MCF 10A (cell line): ENCODE data around the gene NRG3. TPM values are rescaled to one million over a fixed set of nuclear protein-coding genes. Genes with fewer than 3 reads are reported as not detected.

Source experiments
- BruUV-seq: library from RNA; stranded (reverse); fragments of 400-500 nt; replicated peaks from 2 replicates; lab custom pipeline; 2021; lab: Mats Ljungman, UMichigan
- CTCF ChIA-PET: fragments of 300-600 bp; sonication (Branson Sonifier 250); formaldehyde crosslinking; extraction: SDS; loops from one replicate; lab custom pipeline; 2021; ENCODE audit warnings: antibody characterized with exemption, inconsistent platforms; lab: Yijun Ruan, JAX
- POLR2A ChIA-PET: fragments of 300-600, 350-650 bp; sonication (Branson Sonifier 250); formaldehyde crosslinking; extraction: SDS; loops from one replicate; lab custom pipeline; 2020; ENCODE audit warnings: antibody characterized with exemption, inconsistent platforms; lab: Yijun Ruan, JAX
- DNase-seq: peaks from one replicate; pipeline ENCODE4 v3.0.0-alpha.2; 2018; ENCODE audit not compliant: unreplicated experiment
- H3K27ac Mint-ChIP-seq: one replicate; pipeline ENCODE4 v1.8.0; 2022; ENCODE audit warnings: mild to moderate bottlenecking, low read depth, mixed read lengths; ENCODE audit not compliant: unreplicated experiment
- H3K27me3 Mint-ChIP-seq: one replicate; pipeline ENCODE4 v1.8.0; 2022; ENCODE audit warnings: mixed read lengths; ENCODE audit not compliant: insufficient read depth, unreplicated experiment
- H3K36me3 Mint-ChIP-seq: one replicate; pipeline ENCODE4 v1.8.0; 2022; ENCODE audit warnings: mild to moderate bottlenecking, moderate library complexity, mixed read lengths; ENCODE audit not compliant: insufficient read depth, unreplicated experiment
- H3K4me1 Mint-ChIP-seq: one replicate; pipeline ENCODE4 v1.8.0; 2022; ENCODE audit warnings: mixed read lengths; ENCODE audit not compliant: insufficient read depth, unreplicated experiment
- H3K4me3 Mint-ChIP-seq: one replicate; pipeline ENCODE4 v1.8.0; 2022; ENCODE audit warnings: mild to moderate bottlenecking, moderate library complexity, mixed read lengths; ENCODE audit not compliant: unreplicated experiment
- H3K9me3 Mint-ChIP-seq: one replicate; pipeline ENCODE4 v1.8.0; 2022; ENCODE audit warnings: mixed read lengths; ENCODE audit not compliant: unreplicated experiment
- CTCF ChIP-seq: fragments of 200-600 bp; IDR thresholded peaks from one replicate; pipeline ENCODE4 v1.8.0; 2022; ENCODE audit warnings: antibody characterized with exemption, mild to moderate bottlenecking; ENCODE audit not compliant: unreplicated experiment
- intact Hi-C: fragments of 100-400 bp; cut with micrococcal nuclease; formaldehyde crosslinking; loops from 2 replicates; pipeline ENCODE4 v1.14.1; 2022
- total RNA-seq: library from RNA; stranded (reverse); gene quantifications from 2 replicates; pipeline ENCODE4 v1.2.3, GENCODE V29; 2022

NRG3 gene
- total RNA-seq, 1 experiment from 2014 or later, result not detected

DNA sequence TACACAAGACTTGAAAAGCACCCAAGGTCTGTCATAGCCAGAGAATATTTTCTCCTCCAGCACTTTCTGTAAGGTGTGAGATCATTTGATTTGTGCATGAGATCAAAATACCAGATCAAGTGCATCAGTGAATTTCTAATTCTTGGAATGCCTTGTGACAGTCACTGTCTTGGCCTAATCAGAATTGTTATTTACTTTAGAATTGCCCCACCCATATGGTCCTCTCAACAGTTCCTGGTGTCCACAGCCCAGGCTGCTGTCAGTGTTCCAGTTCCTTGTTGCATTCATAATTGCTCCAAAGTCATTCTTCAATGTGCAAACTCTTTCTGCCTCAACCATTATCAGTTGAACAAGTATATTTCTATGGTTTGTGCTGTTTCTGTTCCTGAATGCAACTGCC is 770.2 kb downstream of the NRG3 start:
- Mint-ChIP-seq H3K4me3 (no peak overlapping the region), H3K9me3 (no peaks in the 10 kb centered on the region), H3K27me3 (no peaks in the 10 kb centered on the region), H3K4me1 (peaks cover 14% of the 10 kb centered on the region), H3K36me3 (no peaks in the 10 kb centered on the region), H3K27ac (no peak overlapping the region)
- POLR2A ChIA-PET, result no interaction called here
- no peak for DNase-seq
- CTCF ChIA-PET, result interaction anchor here (0.6 kb wide), 2 partner anchors 524 to 1505 kb away, joined by 3 read pairs; no protein-coding TSS in a partner anchor
- no peak for TF ChIP-seq CTCF
- BruUV-seq, result no TSS peak
- intact Hi-C loops, result no loop called here

- peaks cover 8% of the 10 kb centered on the region for H3K9me3 Mint-ChIP-seq
- no peaks in the 10 kb centered on the region for H3K4me1 Mint-ChIP-seq
- ChIA-PET CTCF (interaction anchor here (0.6 kb wide), 2 partner anchors 118 to 268 kb away, joined by 3 read pairs; no protein-coding TSS in a partner anchor), POLR2A (interaction anchor here (0.6 kb wide), 1 partner anchor 18 kb away, joined by 3 read pairs; no protein-coding TSS in a partner anchor)
- no peaks in the 10 kb centered on the region for H3K27me3 Mint-ChIP-seq
- no peaks in the 10 kb centered on the region for H3K36me3 Mint-ChIP-seq
- no peak overlapping the region for H3K4me3 Mint-ChIP-seq
- no peak for TF ChIP-seq CTCF
- DNase-seq, result no peak
- no peak overlapping the region for H3K27ac Mint-ChIP-seq
- no TSS peak for BruUV-seq
- intact Hi-C loops, result no loop called here
Observed at GRCh38 chr10:82653244-82654155, 778.5 kb downstream of the NRG3 start.

- Mint-ChIP-seq H3K27me3 (no peaks in the 10 kb centered on the region), H3K27ac (no peak overlapping the region), H3K36me3 (no peaks in the 10 kb centered on the region), H3K9me3 (no peaks in the 10 kb centered on the region), H3K4me3 (no peak overlapping the region), H3K4me1 (no peaks in the 10 kb centered on the region)
- DNase-seq, result no peak
- intact Hi-C loops, result no loop called here
- POLR2A ChIA-PET, result no interaction called here
- CTCF ChIA-PET, result no interaction called here
- BruUV-seq, result no TSS peak
- TF ChIP-seq CTCF, result no peak
Observed at GRCh38 chr10:82660205-82660604, 785.2 kb downstream of the NRG3 start.

DNA sequence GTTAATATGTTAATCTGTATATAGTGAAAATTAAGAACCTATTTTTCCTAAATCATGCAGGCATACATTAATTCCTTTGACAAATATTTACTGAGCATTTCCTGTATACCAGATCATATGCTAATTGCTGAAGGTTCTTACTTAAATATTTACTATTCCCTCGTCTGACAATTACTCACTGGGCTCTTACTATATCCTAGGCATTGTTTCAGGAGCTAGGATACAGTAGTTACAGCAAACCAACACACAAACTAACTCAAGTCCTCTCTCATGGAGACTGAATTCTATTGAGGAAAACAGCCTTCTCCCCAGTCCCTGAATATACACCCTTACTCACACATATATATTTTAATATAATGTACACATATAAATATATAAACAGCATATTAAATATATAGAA is 786.0 kb downstream of the NRG3 start:
- CTCF ChIA-PET, result no interaction called here
- Mint-ChIP-seq H3K27ac (no peak overlapping the region), H3K4me3 (no peak overlapping the region), H3K36me3 (no peaks in the 10 kb centered on the region), H3K9me3 (no peaks in the 10 kb centered on the region), H3K27me3 (no peaks in the 10 kb centered on the region), H3K4me1 (no peaks in the 10 kb centered on the region)
- DNase-seq, result no peak
- intact Hi-C loops, result no loop called here
- BruUV-seq, result no TSS peak
- no peak for TF ChIP-seq CTCF
- POLR2A ChIA-PET, result no interaction called here
